ENCODE measurements around the gene FOXRED1.

Gene FOXRED1

GRCh38 chr11:126310992-126311310, 42.0 kb downstream of the FOXRED1 start:
- Histone ChIP-seq H3K27ac (ENCODE audit: low read length) (peak overlapping the region; percentile 76), H3F3A (ENCODE audit: insufficient read depth, low read length) (peaks cover 61% of the 10 kb centered on the region)
- TF ChIP-seq, protein P1, sequence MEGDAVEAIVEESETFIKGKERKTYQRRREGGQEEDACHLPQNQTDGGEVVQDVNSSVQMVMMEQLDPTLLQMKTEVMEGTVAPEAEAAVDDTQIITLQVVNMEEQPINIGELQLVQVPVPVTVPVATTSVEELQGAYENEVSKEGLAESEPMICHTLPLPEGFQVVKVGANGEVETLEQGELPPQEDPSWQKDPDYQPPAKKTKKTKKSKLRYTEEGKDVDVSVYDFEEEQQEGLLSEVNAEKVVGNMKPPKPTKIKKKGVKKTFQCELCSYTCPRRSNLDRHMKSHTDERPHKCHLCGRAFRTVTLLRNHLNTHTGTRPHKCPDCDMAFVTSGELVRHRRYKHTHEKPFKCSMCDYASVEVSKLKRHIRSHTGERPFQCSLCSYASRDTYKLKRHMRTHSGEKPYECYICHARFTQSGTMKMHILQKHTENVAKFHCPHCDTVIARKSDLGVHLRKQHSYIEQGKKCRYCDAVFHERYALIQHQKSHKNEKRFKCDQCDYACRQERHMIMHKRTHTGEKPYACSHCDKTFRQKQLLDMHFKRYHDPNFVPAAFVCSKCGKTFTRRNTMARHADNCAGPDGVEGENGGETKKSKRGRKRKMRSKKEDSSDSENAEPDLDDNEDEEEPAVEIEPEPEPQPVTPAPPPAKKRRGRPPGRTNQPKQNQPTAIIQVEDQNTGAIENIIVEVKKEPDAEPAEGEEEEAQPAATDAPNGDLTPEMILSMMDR (IDR thresholded peaks at IDR 0.05; ENCODE audit: low read length) = no peak
- TF ChIP-seq EZH2phosphoT487 (IDR thresholded peaks at IDR 0.05; ENCODE audit: low read length) (no peak), EZH2 (optimal IDR thresholded peaks at IDR 0.05; ENCODE audit: low read depth, low read length) (no peak)

DNA sequence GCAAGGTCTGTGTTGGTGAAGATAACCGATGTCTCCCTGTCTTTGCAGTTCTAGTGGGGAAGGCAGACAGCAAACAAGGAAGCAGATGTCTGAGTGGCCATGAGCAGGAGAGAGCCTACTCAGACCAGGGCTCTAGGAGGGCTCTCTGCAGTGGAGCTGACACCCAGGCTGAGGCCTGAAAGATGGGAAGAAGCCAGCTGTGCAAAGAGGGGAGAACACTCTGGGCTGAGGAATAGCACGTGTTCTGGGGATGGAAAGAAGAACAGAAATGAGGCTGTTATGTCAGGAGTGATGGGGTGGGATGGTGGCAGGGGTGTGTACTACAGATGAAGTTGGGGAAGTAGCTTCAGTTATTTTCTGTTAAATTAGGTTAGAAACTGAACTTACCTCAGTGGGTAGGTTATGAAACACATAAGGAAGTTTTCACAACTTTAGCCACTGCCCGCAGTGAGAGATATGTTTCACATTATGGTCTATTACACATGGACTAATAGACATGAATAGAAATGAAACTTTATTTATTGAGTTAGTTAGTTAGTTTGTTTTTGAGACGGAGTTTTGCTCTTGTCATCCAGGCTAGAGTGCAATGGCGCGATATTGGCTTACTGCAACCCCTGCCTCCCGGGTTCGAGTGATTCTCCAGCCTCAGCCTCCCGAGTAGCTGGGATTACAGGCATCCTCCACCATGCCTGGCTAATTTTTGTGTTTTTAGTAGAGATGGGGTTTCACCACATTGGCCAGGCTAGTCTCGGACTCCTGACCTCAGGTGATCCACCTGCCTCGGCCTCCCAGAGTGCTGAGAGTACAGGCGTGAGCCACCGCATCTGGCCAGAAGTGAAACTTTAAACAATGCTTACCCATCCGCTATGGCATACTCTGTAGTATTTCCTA, 42.7 kb downstream of the FOXRED1 start:
- Histone ChIP-seq H3F3A (ENCODE audit: insufficient read depth, low read length) (peaks cover 56% of the 10 kb centered on the region), H3K4me2 (ENCODE audit: low read depth, low read length) (peak overlapping the region; percentile 43), H3K27ac (ENCODE audit: low read length) (peak overlapping the region; percentile 76), H3K36me3 (replicated peaks; ENCODE audit: insufficient read depth, low read length) (0 out of 2 replicates have a peak, but pooled peaks cover 6% of the 10 kb centered on the region), H3K79me2 (ENCODE audit: low read length) (peaks cover 70% of the 10 kb centered on the region), H3K9ac (ENCODE audit: low read length) (peak overlapping the region; percentile 25), H3K27me3 (replicated peaks; ENCODE audit: insufficient read depth, low read length) (no peaks in the 10 kb centered on the region), H3K4me3 (ENCODE audit: low read length) (no peak overlapping the region; the same call in 1 of the 2 replicates), H4K20me1 (ENCODE audit: insufficient read depth, low read length) (no peaks in the 10 kb centered on the region), H3K9me3 (replicated peaks; ENCODE audit: insufficient read depth, low read length) (no peaks in the 10 kb centered on the region), H3K9me2 (replicated peaks; ENCODE audit: insufficient read depth, low read length) (no peaks in the 10 kb centered on the region), H2AFZ (ENCODE audit: low read length) (no peak overlapping the region), H3K4me1 (ENCODE audit: low read length) (peaks cover 57% of the 10 kb centered on the region)
- TF ChIP-seq, protein P1 (IDR thresholded peaks at IDR 0.05; ENCODE audit: low read length) = peak; percentile 18; the same call in 1 of the 2 replicates
- no peak for TF ChIP-seq EZH2 (optimal IDR thresholded peaks at IDR 0.05; ENCODE audit: low read depth, low read length)
- no peak for TF ChIP-seq EZH2phosphoT487 (IDR thresholded peaks at IDR 0.05; ENCODE audit: low read length)
- peak; percentile 84 for DNase-seq

More at GRCh38 chr11:126310992-126311310, 42.0 kb downstream of the FOXRED1 start:
- Histone ChIP-seq H3K9me2 (replicated peaks; ENCODE audit: insufficient read depth, low read length) (no peaks in the 10 kb centered on the region), H2AFZ (ENCODE audit: low read length) (no peak overlapping the region), H4K20me1 (ENCODE audit: insufficient read depth, low read length) (no peaks in the 10 kb centered on the region), H3K36me3 (replicated peaks; ENCODE audit: insufficient read depth, low read length) (0 out of 2 replicates have a peak, but pooled peaks cover 6% of the 10 kb centered on the region), H3K9me3 (replicated peaks; ENCODE audit: insufficient read depth, low read length) (no peaks in the 10 kb centered on the region), H3K4me1 (ENCODE audit: low read length) (peaks cover 64% of the 10 kb centered on the region), H3K9ac (ENCODE audit: low read length) (peak overlapping the region; percentile 25), H3K79me2 (ENCODE audit: low read length) (peaks cover 70% of the 10 kb centered on the region), H3K4me2 (ENCODE audit: low read depth, low read length) (peak overlapping the region; percentile 43), H3K4me3 (ENCODE audit: low read length) (no peak overlapping the region; the same call in 1 of the 2 replicates), H3K27me3 (replicated peaks; ENCODE audit: insufficient read depth, low read length) (no peaks in the 10 kb centered on the region)
- DNase-seq = no peak

DNA sequence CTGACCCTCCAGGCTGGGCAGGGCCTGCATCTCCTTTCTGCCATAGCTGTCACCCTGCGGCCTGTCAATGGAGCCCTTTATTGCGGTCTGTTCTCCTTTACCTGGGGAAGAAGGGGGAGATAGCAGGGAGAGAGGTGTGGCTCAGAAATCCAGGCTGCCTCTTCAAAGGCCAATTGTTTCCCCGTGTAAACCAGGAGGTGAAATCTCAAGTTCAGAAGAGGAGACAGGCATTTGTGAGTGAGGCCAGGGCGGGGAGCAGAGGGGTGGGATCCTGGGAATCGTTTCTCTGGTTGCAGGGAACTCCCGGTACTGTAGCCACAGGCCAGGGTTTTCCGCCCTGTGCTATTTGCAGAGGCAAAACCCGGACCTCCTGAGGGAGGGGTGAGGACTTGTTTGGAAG, 44.0 kb downstream of the FOXRED1 start:
- Histone ChIP-seq H3F3A (ENCODE audit: insufficient read depth, low read length) (peaks cover 58% of the 10 kb centered on the region), H3K79me2 (ENCODE audit: low read length) (peaks cover 67% of the 10 kb centered on the region), H4K20me1 (ENCODE audit: insufficient read depth, low read length) (no peaks in the 10 kb centered on the region), H3K4me1 (ENCODE audit: low read length) (peaks cover 60% of the 10 kb centered on the region), H3K27me3 (replicated peaks; ENCODE audit: insufficient read depth, low read length) (no peaks in the 10 kb centered on the region), H3K27ac (ENCODE audit: low read length) (peak overlapping the region; percentile 14; the same call in 1 of the 2 replicates), H3K4me2 (ENCODE audit: low read depth, low read length) (peak overlapping the region; percentile 27; the same call in 1 of the 2 replicates), H3K36me3 (replicated peaks; ENCODE audit: insufficient read depth, low read length) (0 out of 2 replicates have a peak, but pooled peaks cover 6% of the 10 kb centered on the region), H2AFZ (ENCODE audit: low read length) (no peak overlapping the region), H3K9me3 (replicated peaks; ENCODE audit: insufficient read depth, low read length) (no peaks in the 10 kb centered on the region), H3K4me3 (ENCODE audit: low read length) (no peak overlapping the region), H3K9me2 (replicated peaks; ENCODE audit: insufficient read depth, low read length) (no peaks in the 10 kb centered on the region), H3K9ac (ENCODE audit: low read length) (no peak overlapping the region)
- TF ChIP-seq EZH2phosphoT487 (IDR thresholded peaks at IDR 0.05; ENCODE audit: low read length) = no peak
- TF ChIP-seq, protein P1 (IDR thresholded peaks at IDR 0.05; ENCODE audit: low read length) = no peak
- TF ChIP-seq EZH2 (optimal IDR thresholded peaks at IDR 0.05; ENCODE audit: low read depth, low read length) = no peak
- no peak for DNase-seq

All from MM.1S (cell line).